Transverse colon (tissue), 3 donors: ENCODE results near the gene CHN1.

ENCODE experiments used
- POLR2A ChIP-seq: fragments of 450-650 bp; IDR thresholded peaks from one replicate; pipeline ENCODE4 v1.6.1; 2016; ENCODE audit warnings: antibody characterized with exemption, mild to moderate bottlenecking, moderate library complexity
- TF ChIP-seq, protein P1 (sequence below), 5 experiments: fragments of 200-600 bp in 3 of 5; fragments of 450-650 bp in 2 of 5; sonication (generic) in 3 of 5; IDR thresholded peaks; 1 replicate in 2 of 5; 2 replicates in 3 of 5; pipeline ENCODE4 v1.5.1; 2016 to 2017; ENCODE audit warnings: antibody characterized with exemption in 5 of 5, inconsistent platforms in 3 of 5, mild to moderate bottlenecking in 2 of 5, moderate library complexity in 1 of 5

- TF ChIP-seq, protein P1, sequence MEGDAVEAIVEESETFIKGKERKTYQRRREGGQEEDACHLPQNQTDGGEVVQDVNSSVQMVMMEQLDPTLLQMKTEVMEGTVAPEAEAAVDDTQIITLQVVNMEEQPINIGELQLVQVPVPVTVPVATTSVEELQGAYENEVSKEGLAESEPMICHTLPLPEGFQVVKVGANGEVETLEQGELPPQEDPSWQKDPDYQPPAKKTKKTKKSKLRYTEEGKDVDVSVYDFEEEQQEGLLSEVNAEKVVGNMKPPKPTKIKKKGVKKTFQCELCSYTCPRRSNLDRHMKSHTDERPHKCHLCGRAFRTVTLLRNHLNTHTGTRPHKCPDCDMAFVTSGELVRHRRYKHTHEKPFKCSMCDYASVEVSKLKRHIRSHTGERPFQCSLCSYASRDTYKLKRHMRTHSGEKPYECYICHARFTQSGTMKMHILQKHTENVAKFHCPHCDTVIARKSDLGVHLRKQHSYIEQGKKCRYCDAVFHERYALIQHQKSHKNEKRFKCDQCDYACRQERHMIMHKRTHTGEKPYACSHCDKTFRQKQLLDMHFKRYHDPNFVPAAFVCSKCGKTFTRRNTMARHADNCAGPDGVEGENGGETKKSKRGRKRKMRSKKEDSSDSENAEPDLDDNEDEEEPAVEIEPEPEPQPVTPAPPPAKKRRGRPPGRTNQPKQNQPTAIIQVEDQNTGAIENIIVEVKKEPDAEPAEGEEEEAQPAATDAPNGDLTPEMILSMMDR (IDR thresholded peaks at IDR 0.05), result no peak
- TF ChIP-seq POLR2A, result no peak
Observed at GRCh38 chr2:174829550-174829949, 175.6 kb downstream of the CHN1 start.
